HG03469 (cell line): ENCODE measurements around the gene B3GNT7.
A peak's percentile ranks its signal among the peaks of the same experiment; 100 is the strongest.
"Not testable (repeated sequence)": the region's sequence is repeated elsewhere in the genome, so short reads cannot be mapped to it uniquely, and the experiment has no call there.

Experiments
- ATAC-seq: cut with Tn5 transposase; IDR thresholded peaks from one replicate; pipeline ENCODE4 v1.9.1; 2021; ENCODE audit warnings: mild to moderate bottlenecking, moderate library complexity, moderate number of reproducible peaks; ENCODE audit not compliant: unreplicated experiment

B3GNT7 gene

GRCh38 chr2:231395188-231396057, at the start of gene B3GNT7:
TSS of gene B3GNT7 (plus strand) at chr2:231395710. CDS start at chr2:231395804, 94 bp downstream.
- ATAC-seq = no peak

GRCh38 chr2:231347081-231347480, 48.4 kb upstream of the B3GNT7 start:
- ATAC-seq = no peak

GRCh38 chr2:231347638-231348037, 47.9 kb upstream of the B3GNT7 start:
- ATAC-seq = no peak

GRCh38 chr2:231348173-231348572, 47.3 kb upstream of the B3GNT7 start:
- ATAC-seq = no peak

- ATAC-seq = no peak
These were observed 46.7 kb upstream of the B3GNT7 start for GRCh38 chr2:231348704-231349373.

GRCh38 chr2:231349374-231349735, 46.2 kb upstream of the B3GNT7 start:
- ATAC-seq = not testable (repeated sequence)

GRCh38 chr2:231351648-231352047, 43.9 kb upstream of the B3GNT7 start:
- no peak for ATAC-seq

GRCh38 chr2:231353469-231353868, 42.0 kb upstream of the B3GNT7 start:
- no peak for ATAC-seq

GRCh38 chr2:231355508-231356465, 39.7 kb upstream of the B3GNT7 start:
- no peak for ATAC-seq

- ATAC-seq = no peak
These were observed 39.1 kb upstream of the B3GNT7 start for GRCh38 chr2:231356466-231356844.

GRCh38 chr2:231357048-231357447, 38.5 kb upstream of the B3GNT7 start:
- no peak for ATAC-seq

- no peak for ATAC-seq
These were observed 37.6 kb upstream of the B3GNT7 start for GRCh38 chr2:231357931-231358330.

- no peak for ATAC-seq
These were observed 36.1 kb upstream of the B3GNT7 start for GRCh38 chr2:231359441-231359840.

GRCh38 chr2:231359948-231360347, 35.6 kb upstream of the B3GNT7 start:
- ATAC-seq = no peak

- no peak for ATAC-seq
These were observed 35.1 kb upstream of the B3GNT7 start for GRCh38 chr2:231360401-231360800.

- no peak for ATAC-seq
These were observed 34.6 kb upstream of the B3GNT7 start for GRCh38 chr2:231360881-231361371.

- peak; percentile 95 for ATAC-seq
These were observed 33.6 kb upstream of the B3GNT7 start for GRCh38 chr2:231361701-231362554.

GRCh38 chr2:231362555-231363184, 32.8 kb upstream of the B3GNT7 start:
- no peak for ATAC-seq

GRCh38 chr2:231364061-231364460, 31.4 kb upstream of the B3GNT7 start:
- no peak for ATAC-seq
